HG03097 (cell line): Measurements from ENCODE around the gene CACNA2D2.

Experiments
- ATAC-seq: cut with Tn5 transposase; IDR thresholded peaks from one replicate; pipeline ENCODE4 v1.9.1; 2021; ENCODE audit not compliant: unreplicated experiment, low FRiP score

The CACNA2D2 gene

GRCh38 chr3:50435371-50436113, 67.9 kb downstream of the CACNA2D2 start:
- ATAC-seq: no peak

GRCh38 chr3:50433954-50434353, 69.5 kb downstream of the CACNA2D2 start:
- no peak for ATAC-seq

GRCh38 chr3:50430950-50431435, 72.4 kb downstream of the CACNA2D2 start:
- no peak for ATAC-seq

- no peak for ATAC-seq
Measured at GRCh38 chr3:50430191-50430590, 73.2 kb downstream of the CACNA2D2 start.

- no peak for ATAC-seq
Measured at GRCh38 chr3:50428007-50428633, 75.3 kb downstream of the CACNA2D2 start.

- no peak for ATAC-seq
Measured at GRCh38 chr3:50427217-50427616, 76.2 kb downstream of the CACNA2D2 start.

- no peak for ATAC-seq
Measured at GRCh38 chr3:50425911-50426310, 77.5 kb downstream of the CACNA2D2 start.

- ATAC-seq: no peak
Measured at GRCh38 chr3:50423543-50423942, 79.9 kb downstream of the CACNA2D2 start.

- no peak for ATAC-seq
Measured at GRCh38 chr3:50422153-50422552, 81.3 kb downstream of the CACNA2D2 start.

- no peak for ATAC-seq
Measured at GRCh38 chr3:50419595-50420370, 83.7 kb downstream of the CACNA2D2 start.

- no peak for ATAC-seq
Measured at GRCh38 chr3:50418850-50419249, 84.6 kb downstream of the CACNA2D2 start.

- no peak for ATAC-seq
Measured at GRCh38 chr3:50417637-50418033, 85.8 kb downstream of the CACNA2D2 start.

- no peak for ATAC-seq
Measured at GRCh38 chr3:50416736-50417636, 86.4 kb downstream of the CACNA2D2 start.

GRCh38 chr3:50415816-50416215, 87.6 kb downstream of the CACNA2D2 start:
- no peak for ATAC-seq

GRCh38 chr3:50415061-50415460, 88.4 kb downstream of the CACNA2D2 start:
- ATAC-seq: no peak

- ATAC-seq: no peak
Measured at GRCh38 chr3:50414616-50415015, 88.8 kb downstream of the CACNA2D2 start.

- no peak for ATAC-seq
Measured at GRCh38 chr3:50412231-50412754, 91.1 kb downstream of the CACNA2D2 start.

GRCh38 chr3:50411229-50411628, 92.2 kb downstream of the CACNA2D2 start:
- no peak for ATAC-seq

- ATAC-seq: no peak
Measured at GRCh38 chr3:50410608-50411139, 92.8 kb downstream of the CACNA2D2 start.

- no peak for ATAC-seq
Measured at GRCh38 chr3:50410185-50410584, 93.2 kb downstream of the CACNA2D2 start.
